Transverse colon (tissue), 4 donors: ENCODE results near the gene LRRC8A. TPM values are rescaled to one million over a fixed set of nuclear protein-coding genes. Genes with fewer than 3 reads are reported as not detected.

ENCODE experiments used
- DNase-seq: peaks from one replicate; pipeline ENCODE4 v3.0.0-alpha.2; 2019
- H3K27ac ChIP-seq, 4 donors: fragments of 200-600 bp; sonication (generic); 2 replicates each; pipeline ENCODE4 v1.5.1; 2016 to 2018; ENCODE audit warnings: inconsistent platforms in 4 of 4
- H3K27me3 ChIP-seq: fragments of 200-600 bp; sonication (generic); 2 replicates; pipeline ENCODE4 v1.5.1; 2017; ENCODE audit warnings: inconsistent platforms
- H3K36me3 ChIP-seq, 4 donors: fragments of 200-600 bp; sonication (generic); 2 replicates each; pipeline ENCODE4 v1.5.1; 2017 to 2019; ENCODE audit warnings: inconsistent platforms in 4 of 4
- H3K4me1 ChIP-seq, 4 donors: fragments of 200-600 bp; sonication (generic); 2 replicates each; pipeline ENCODE4 v1.5.1; 2017 to 2020; ENCODE audit warnings: inconsistent platforms in 4 of 4
- H3K4me3 ChIP-seq, 4 donors: fragments of 200-600 bp; sonication (generic); 1 replicate in 1 of 4; 2 replicates in 3 of 4; pipeline versions ENCODE4 v1.5.1 to v1.6.1; 2017 to 2019; ENCODE audit warnings: inconsistent platforms in 4 of 4
- H3K9me3 ChIP-seq, 2 donors: fragments of 200-600 bp; sonication (generic); 2 replicates each; pipeline ENCODE4 v1.5.1; 2017 to 2019; ENCODE audit warnings: inconsistent platforms in 2 of 2
- CTCF ChIP-seq, 5 experiments: fragments of 200-600 bp in 3 of 5; fragments of 450-650 bp in 2 of 5; sonication (generic) in 3 of 5; IDR thresholded peaks; 1 replicate in 2 of 5; 2 replicates in 3 of 5; pipeline ENCODE4 v1.5.1; 2016 to 2017; ENCODE audit warnings: antibody characterized with exemption in 5 of 5, inconsistent platforms in 3 of 5, mild to moderate bottlenecking in 2 of 5, moderate library complexity in 1 of 5
- EP300 ChIP-seq: sonication (generic); formaldehyde crosslinking; IDR thresholded peaks from one replicate; pipeline ENCODE4 v1.6.1; 2017; ENCODE audit warnings: antibody characterized with exemption, low read depth
- POLR2A ChIP-seq: fragments of 450-650 bp; IDR thresholded peaks from one replicate; pipeline ENCODE4 v1.6.1; 2016; ENCODE audit warnings: antibody characterized with exemption, mild to moderate bottlenecking, moderate library complexity
- POLR2AphosphoS5 ChIP-seq, 3 donors: sonication (generic); formaldehyde crosslinking; IDR thresholded peaks; one replicate each; pipeline ENCODE4 v1.6.1; 2016; ENCODE audit warnings: antibody characterized with exemption in 3 of 3
- WGBS, 2 donors: methylation state at CpG; one replicate each; pipeline ENCODE4 v1.1.5; 2018; ENCODE audit warnings: low coverage in 1 of 2; 5-methylcytosine and 5-hydroxymethylcytosine counted together
- in situ Hi-C, 4 donors: fragments of 200-750 bp; cut with MboI; loops; one replicate each; pipeline versions ENCODE4 v1.15.0 to v1.15.1; 2017; ENCODE audit warnings: low sequenced_read_pairs in 3 of 4, low pct_ligation_motif_present in 1 of 4, low pct_unique_long_range_greater_than_20kb in 1 of 4
- intact Hi-C: fragments of 100-400 bp; cut with DNase I; formaldehyde crosslinking; loops from one replicate; pipeline ENCODE4 v1.15.1; 2023; ENCODE audit warnings: low total_unique reads
- total RNA-seq, 4 donors: library from RNA; depleted of rRNA; stranded (reverse); fragments of >200 nt; gene quantifications; one replicate each; pipeline ENCODE4 v1.1.0, GENCODE V29; 2016

LRRC8A gene
- total RNA-seq, 4 donors from 2014 or later: 29.4 to 116 (median 35.5) TPM

- in situ Hi-C loops (no loop called here), intact Hi-C loops (no loop called here)
- TF ChIP-seq EP300 (no peak), POLR2A (no peak), POLR2AphosphoS5 (IDR thresholded peaks at IDR 0.05) (no peak), CTCF (IDR thresholded peaks at IDR 0.05) (no peak)
- no peaks in the 10 kb centered on the region for H3K27me3 ChIP-seq
- H3K9me3 ChIP-seq: no peaks in the 10 kb centered on the region
- no peaks in the 10 kb centered on the region for H3K36me3 ChIP-seq
- no peak for DNase-seq
- WGBS, 2 donors: 84 to 89% methylated on average over 6 to 11 of the region's 11 CpGs
- peaks cover 34 to 57% (median 47%) of the 10 kb centered on the region in 4 donors for H3K4me1 ChIP-seq
- H3K4me3 ChIP-seq: no peak overlapping the region
- H3K27ac ChIP-seq: peak overlapping the region; percentile 74 to 81 (median 76)
Measured at GRCh38 chr9:128916745-128917144, 34.8 kb downstream of the LRRC8A start.

- no peaks in the 10 kb centered on the region for H3K36me3 ChIP-seq
- peaks cover 29 to 57% (median 44%) of the 10 kb centered on the region in 4 donors for H3K4me1 ChIP-seq
Measured at GRCh38 chr9:128917151-128917849, 35.4 kb downstream of the LRRC8A start.

GRCh38 chr9:128918921-128919320, 37.0 kb downstream of the LRRC8A start:
- Histone ChIP-seq H3K27me3 (no peaks in the 10 kb centered on the region), H3K9me3 (no peaks in the 10 kb centered on the region), H3K27ac (peak overlapping the region; percentile 32 to 85 (median 58)), H3K36me3 (no peaks in the 10 kb centered on the region), H3K4me1 (peaks cover 13 to 51% (median 34%) of the 10 kb centered on the region in 4 donors), H3K4me3 (no peak overlapping the region)
- no peak for TF ChIP-seq CTCF (IDR thresholded peaks at IDR 0.05)
- TF ChIP-seq POLR2AphosphoS5 (IDR thresholded peaks at IDR 0.05): no peak
- no peak for TF ChIP-seq POLR2A
- TF ChIP-seq EP300: no peak
- 53% methylated on average over 2 of the region's 2 CpGs; no CpG with 5 or more reads in 1 of the 2 donors for WGBS, 2 donors
- in situ Hi-C loops (no loop called here), intact Hi-C loops (no loop called here)
- DNase-seq: no peak

More at GRCh38 chr9:128917151-128917849, 35.4 kb downstream of the LRRC8A start:
- Histone ChIP-seq H3K27me3 (no peaks in the 10 kb centered on the region), H3K9me3 (no peaks in the 10 kb centered on the region), H3K27ac (peak overlapping the region; percentile 74 to 81 (median 76)), H3K4me3 (no peak overlapping the region)
- 30 to 68% methylated on average over 2 to 22 of the region's 26 CpGs for WGBS, 2 donors
- TF ChIP-seq POLR2AphosphoS5 (IDR thresholded peaks at IDR 0.05) (peak in 2 of 3 donors; percentile 25 to 36), EP300 (no peak)
- peak; percentile 73 for DNase-seq
- intact Hi-C loops (no loop called here), in situ Hi-C loops (no loop called here)

GRCh38 chr9:128919402-128920089, 37.6 kb downstream of the LRRC8A start:
- no peaks in the 10 kb centered on the region for H3K36me3 ChIP-seq
- DNase-seq: no peak
- WGBS, 2 donors: 67 to 75% methylated on average over 3 to 11 of the region's 14 CpGs
- H3K9me3 ChIP-seq: no peaks in the 10 kb centered on the region
- H3K4me3 ChIP-seq: no peak overlapping the region
- H3K27me3 ChIP-seq: no peaks in the 10 kb centered on the region
- in situ Hi-C loops: loop anchor here in 3 of 4 donors (5.0 to 10.0 kb wide), 2 partner anchors 55 to 57 kb away; no protein-coding TSS in a partner anchor
- no peak for TF ChIP-seq CTCF (IDR thresholded peaks at IDR 0.05)
- TF ChIP-seq POLR2A: no peak
- no peak for TF ChIP-seq POLR2AphosphoS5 (IDR thresholded peaks at IDR 0.05)
- TF ChIP-seq EP300: no peak
- peaks cover 13 to 51% (median 34%) of the 10 kb centered on the region in 4 donors for H3K4me1 ChIP-seq
- intact Hi-C loops: no loop called here
- H3K27ac ChIP-seq: peak overlapping the region; percentile 81 to 85 (median 82)
